CD14-positive monocyte (primary cell): Measurements from ENCODE around the gene EYA4. TPM values are rescaled to one million over a fixed set of nuclear protein-coding genes. Genes with fewer than 3 reads are reported as not detected.

Experiments used
- DNase-seq, 3 donors: peaks; one replicate each; pipeline ENCODE4 v3.0.0-alpha.2; 2011 to 2022
- H2AFZ ChIP-seq: 2 replicates; pipeline ENCODE4 v1.6.0; 2012; ENCODE audit warnings: mild to moderate bottlenecking, low read depth, low read length, inconsistent platforms; ENCODE audit not compliant: insufficient read depth, poor library complexity, severe bottlenecking
- H3K27ac ChIP-seq, 2 donors: 1 replicate in 1 of 2; 2 replicates in 1 of 2; pipeline ENCODE4 v1.5.1; 2012 to 2013; ENCODE audit warnings: low read length in 2 of 2, control low read depth in 1 of 2, inconsistent platforms in 1 of 2, low read depth in 1 of 2, mild to moderate bottlenecking in 1 of 2
- H3K27me3 ChIP-seq, 2 donors: one replicate each; pipeline versions ENCODE4 v1.6.0 to v1.6.1; 2011 to 2013; ENCODE audit warnings: low read length in 2 of 2; ENCODE audit not compliant: control insufficient read depth in 2 of 2, insufficient read depth in 2 of 2
- H3K36me3 ChIP-seq, 2 donors: replicated peaks in 1 of 2; 1 replicate in 1 of 2; 2 replicates in 1 of 2; pipeline versions ENCODE4 v1.5.1 to v1.6.1; 2012 to 2013; ENCODE audit warnings: low read length in 2 of 2, control low read depth in 1 of 2, inconsistent platforms in 1 of 2, mild to moderate bottlenecking in 1 of 2; ENCODE audit not compliant: insufficient read depth in 2 of 2, control insufficient read depth in 1 of 2
- H3K4me1 ChIP-seq, 2 donors: 1 replicate in 1 of 2; 2 replicates in 1 of 2; pipeline versions ENCODE4 v1.5.1 to v1.6.1; 2012 to 2013; ENCODE audit warnings: low read length in 2 of 2, control low read depth in 1 of 2, inconsistent platforms in 1 of 2, mild to moderate bottlenecking in 1 of 2, moderate library complexity in 1 of 2; ENCODE audit not compliant: insufficient read depth in 2 of 2, control insufficient read depth in 1 of 2
- H3K4me2 ChIP-seq: replicated peaks from 2 replicates; pipeline ENCODE3; 2012; ENCODE audit warnings: low read length, moderate library complexity, mild to moderate bottlenecking; ENCODE audit not compliant: poor library complexity, severe bottlenecking; ENCODE audit errors: extremely low read depth
- H3K4me3 ChIP-seq, 3 experiments: fragments of 200-600 bp in 1 of 3; sonication (generic) in 1 of 3; replicated peaks in 1 of 3; 1 replicate in 2 of 3; 2 replicates in 1 of 3; pipeline ENCODE4 v1.5.1; 2011 to 2013; ENCODE audit warnings: low read length in 3 of 3, mild to moderate bottlenecking in 3 of 3, control low read depth in 2 of 3, low read depth in 2 of 3, inconsistent platforms in 1 of 3, moderate library complexity in 1 of 3
- H3K79me2 ChIP-seq: 2 replicates; pipeline ENCODE4 v1.6.0; 2012; ENCODE audit warnings: mild to moderate bottlenecking, control low read depth, inconsistent platforms, low read length, moderate library complexity; ENCODE audit not compliant: insufficient read depth
- H3K9ac ChIP-seq: 2 replicates; pipeline ENCODE4 v1.6.0; 2017; ENCODE audit warnings: low read length, mild to moderate bottlenecking; ENCODE audit not compliant: insufficient read depth, poor library complexity, severe bottlenecking
- H3K9me3 ChIP-seq, 2 donors: replicated peaks in 1 of 2; 1 replicate in 1 of 2; 2 replicates in 1 of 2; pipeline versions ENCODE4 v1.5.1 to v1.6.1; 2012 to 2013; ENCODE audit warnings: low read length in 2 of 2, control low read depth in 1 of 2; ENCODE audit not compliant: control insufficient read depth in 1 of 2, insufficient read depth in 1 of 2
- H4K20me1 ChIP-seq: 2 replicates; pipeline ENCODE4 v1.6.0; 2012; ENCODE audit warnings: mild to moderate bottlenecking, low read length, control low read depth, moderate library complexity; ENCODE audit not compliant: insufficient read depth
- H3K27ac Mint-ChIP-seq, 7 donors: one replicate each; pipeline ENCODE4 v1.8.0; 2020; ENCODE audit warnings: mild to moderate bottlenecking in 7 of 7, mixed read lengths in 7 of 7, moderate library complexity in 6 of 7, inconsistent platforms in 2 of 7
- H3K27me3 Mint-ChIP-seq, 3 donors: one replicate each; pipeline ENCODE4 v1.8.0; 2021 to 2022; ENCODE audit warnings: low read depth in 3 of 3, mild to moderate bottlenecking in 3 of 3, mixed read lengths in 3 of 3, moderate library complexity in 3 of 3, inconsistent platforms in 1 of 3
- H3K36me3 Mint-ChIP-seq, 2 donors: one replicate each; pipeline ENCODE4 v1.8.0; 2020; ENCODE audit warnings: mixed read lengths in 2 of 2, inconsistent platforms in 1 of 2, mild to moderate bottlenecking in 1 of 2
- H3K4me1 Mint-ChIP-seq: one replicate; pipeline ENCODE4 v1.8.0; 2020; ENCODE audit warnings: mild to moderate bottlenecking, mixed read lengths
- H3K4me3 Mint-ChIP-seq, 2 donors: one replicate each; pipeline ENCODE4 v1.8.0; 2020; ENCODE audit warnings: mild to moderate bottlenecking in 2 of 2, mixed read lengths in 2 of 2, moderate library complexity in 1 of 2
- H3K9me3 Mint-ChIP-seq, 7 donors: one replicate each; pipeline ENCODE4 v1.8.0; 2020 to 2022; ENCODE audit warnings: mixed read lengths in 7 of 7, mild to moderate bottlenecking in 6 of 7, moderate library complexity in 6 of 7, inconsistent platforms in 2 of 7
- CTCF ChIP-seq: fragments of 200-600 bp; IDR thresholded peaks from one replicate; pipeline ENCODE4 v1.8.0; 2022; ENCODE audit warnings: antibody characterized with exemption, mild to moderate bottlenecking
- WGBS: methylation state at CpG from one replicate; pipeline ENCODE4 v1.1.5; 2013; ENCODE audit warnings: missing lambda C conversion rate; ENCODE audit not compliant: insufficient coverage; 5-methylcytosine and 5-hydroxymethylcytosine counted together
- intact Hi-C, 2 donors: fragments of 100-400 bp; cut with micrococcal nuclease; formaldehyde crosslinking; loops; one replicate each; pipeline versions ENCODE4 v1.15.0 to v1.15.1; 2023
- polyA plus RNA-seq, 3 donors: library from polyadenylated mRNA; depleted of rRNA in 1 of 3; unstranded in 2 of 3; stranded (reverse) in 1 of 3; fragments of 300-500 nt in 2 of 3; fragments of >200 nt in 1 of 3; fragmentation: Illumina TruSeq in 2 of 3; gene quantifications; 1 replicate in 2 of 3; 2 replicates in 1 of 3; pipeline ENCODE4 v1.2.3, GENCODE V29; 2012 to 2021

EYA4 gene
- polyA plus RNA-seq, 3 donors: not detected

- Histone ChIP-seq H3K27ac (no peak overlapping the region), H3K9me3 (no peaks in the 10 kb centered on the region), H4K20me1 (no peaks in the 10 kb centered on the region), H3K36me3 (no peaks in the 10 kb centered on the region), H3K4me1 (no peaks in the 10 kb centered on the region), H3K27me3 (no peaks in the 10 kb centered on the region), H2AFZ (no peak overlapping the region), H3K79me2 (no peaks in the 10 kb centered on the region), H3K4me3 (no peak overlapping the region), H3K9ac (no peak overlapping the region), H3K4me2 (no peak overlapping the region)
- TF ChIP-seq CTCF: no peak
- 100% methylated on average over 1 of the region's 2 CpGs for WGBS
- Mint-ChIP-seq H3K36me3 (no peaks in the 10 kb centered on the region), H3K27ac (no peak overlapping the region), H3K4me1 (no peaks in the 10 kb centered on the region), H3K4me3 (no peak overlapping the region), H3K9me3 (peaks cover 0 to 1% (median 0%) of the 10 kb centered on the region in 7 donors), H3K27me3 (peaks cover 0 to 2% (median 0%) of the 10 kb centered on the region in 3 donors)
- DNase-seq: no peak
- intact Hi-C loops: no loop called here
Observed at GRCh38 chr6:133408132-133408531, 167.0 kb downstream of the EYA4 start.

GRCh38 chr6:133408543-133408942 is 167.4 kb downstream of the EYA4 start:
- no peaks in the 10 kb centered on the region for H3K9me3 ChIP-seq
- H3K79me2 ChIP-seq: no peaks in the 10 kb centered on the region
- Mint-ChIP-seq H3K9me3 (peaks cover 0 to 1% (median 0%) of the 10 kb centered on the region in 7 donors), H3K27ac (no peak overlapping the region), H3K27me3 (peaks cover 0 to 2% (median 0%) of the 10 kb centered on the region in 3 donors), H3K4me1 (no peaks in the 10 kb centered on the region), H3K4me3 (no peak overlapping the region), H3K36me3 (no peaks in the 10 kb centered on the region)
- H3K27me3 ChIP-seq: no peaks in the 10 kb centered on the region
- intact Hi-C loops: no loop called here
- no peak overlapping the region for H3K4me3 ChIP-seq
- no peak overlapping the region for H3K4me2 ChIP-seq
- no peak for DNase-seq
- no peak overlapping the region for H2AFZ ChIP-seq
- no peaks in the 10 kb centered on the region for H3K4me1 ChIP-seq
- no peak overlapping the region for H3K27ac ChIP-seq
- no peaks in the 10 kb centered on the region for H3K36me3 ChIP-seq
- no peak overlapping the region for H3K9ac ChIP-seq
- TF ChIP-seq CTCF: no peak
- WGBS: 100% methylated on average over 2 of the region's 3 CpGs
- H4K20me1 ChIP-seq: no peaks in the 10 kb centered on the region
